GM19035 (cell line): Measurements from ENCODE around the gene RAB7B.

Source experiments
- ATAC-seq: cut with Tn5 transposase; IDR thresholded peaks from one replicate; pipeline ENCODE4 v1.9.1; 2021; ENCODE audit not compliant: unreplicated experiment

The RAB7B gene

DNA sequence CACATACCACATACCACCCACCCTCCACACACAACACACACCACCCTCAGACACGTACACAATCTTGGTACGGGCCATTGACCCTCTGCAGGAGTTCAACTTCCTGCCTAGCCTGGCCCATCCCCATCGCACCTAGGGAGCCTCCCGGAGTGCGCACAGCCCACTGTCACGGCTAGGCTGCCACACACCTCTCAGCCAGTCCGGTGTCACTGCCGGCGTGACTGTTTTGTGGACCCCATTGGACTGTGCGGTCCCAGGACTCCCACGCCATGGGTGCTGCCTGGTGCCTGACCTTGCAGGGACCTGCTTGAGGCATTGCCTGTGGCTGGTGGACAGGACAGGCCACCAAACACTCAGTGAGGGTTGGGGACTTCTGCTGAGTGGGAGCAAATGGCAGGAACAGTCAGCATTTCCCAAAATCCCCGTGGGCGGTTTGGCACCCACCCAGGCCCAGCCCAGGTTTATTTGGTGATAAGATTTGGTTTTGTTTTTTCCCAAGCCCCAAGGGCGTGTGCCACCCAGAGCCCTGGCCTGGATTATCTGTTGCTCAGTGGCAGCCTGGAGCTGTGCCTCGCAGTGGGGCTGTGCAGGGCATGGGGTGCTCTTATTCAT, 27.7 kb downstream of the RAB7B start:
- no peak for ATAC-seq

DNA sequence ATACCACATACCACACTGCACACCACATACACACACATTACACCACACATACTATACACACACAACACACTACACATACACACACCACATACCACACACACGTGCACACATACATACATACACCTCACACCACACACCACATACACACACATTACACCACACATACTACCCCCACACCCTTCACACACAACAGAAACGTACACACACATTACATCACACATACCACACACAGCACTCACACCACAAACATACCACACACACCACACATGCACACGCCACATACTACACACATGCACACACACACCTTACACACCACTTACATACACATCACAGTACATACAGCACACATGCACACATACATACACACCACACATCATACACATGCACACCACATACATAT, 28.5 kb downstream of the RAB7B start:
- no peak for ATAC-seq

DNA sequence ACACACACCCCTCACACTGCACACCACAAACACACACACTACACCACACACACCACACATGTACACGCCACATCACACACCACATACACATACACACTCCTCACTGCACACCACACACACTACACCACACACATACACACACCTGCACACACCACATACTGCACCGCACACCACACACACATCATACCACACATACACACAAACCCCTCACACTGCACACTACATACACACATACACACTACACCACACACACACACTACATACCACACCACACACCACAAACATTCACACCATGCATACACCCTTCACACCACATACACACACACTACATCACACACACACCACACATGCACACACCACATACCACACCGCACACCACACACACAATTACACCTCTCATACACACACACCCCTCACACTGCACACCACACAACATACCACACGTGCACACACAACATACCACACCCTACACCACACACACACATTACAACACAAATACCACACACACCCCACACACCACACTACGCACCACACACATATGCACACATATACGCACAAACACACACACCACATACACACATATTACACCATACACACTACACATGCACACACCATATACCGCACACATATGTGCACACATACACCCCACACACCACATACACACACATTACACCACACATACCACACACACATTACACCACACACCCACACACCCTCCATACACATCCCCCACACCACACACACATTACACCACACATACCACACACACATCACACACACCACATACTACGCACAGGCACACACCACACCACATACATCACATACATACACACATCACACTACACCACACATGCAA, 29.6 kb downstream of the RAB7B start:
- no peak for ATAC-seq

DNA sequence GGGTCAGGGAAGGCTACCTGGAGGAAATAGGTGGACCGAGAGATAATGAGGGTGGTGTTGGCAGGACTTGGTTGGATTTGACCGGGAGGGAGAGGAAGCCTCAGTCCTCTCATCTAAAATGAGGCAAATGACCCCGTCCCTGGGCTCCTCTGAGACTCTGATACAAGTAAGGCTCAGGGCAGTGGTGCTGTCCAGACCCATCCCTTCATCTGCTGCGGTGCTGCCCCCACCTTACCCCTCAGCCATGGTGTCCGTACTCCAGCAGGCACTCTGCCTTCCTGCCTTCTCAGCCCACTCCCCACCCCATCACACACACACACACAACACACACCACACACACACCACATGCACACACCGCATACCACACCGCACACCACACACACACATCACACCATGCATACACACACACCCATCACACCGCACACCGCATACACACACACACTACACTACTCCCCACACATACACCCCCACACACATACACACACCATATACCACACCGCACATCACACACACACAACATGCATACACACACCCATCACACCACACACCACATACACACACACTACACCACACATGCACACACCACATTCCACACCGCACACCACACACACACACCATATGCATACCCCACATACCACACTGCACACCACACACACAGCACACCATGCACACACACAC, 30.6 kb downstream of the RAB7B start:
- no peak for ATAC-seq

DNA sequence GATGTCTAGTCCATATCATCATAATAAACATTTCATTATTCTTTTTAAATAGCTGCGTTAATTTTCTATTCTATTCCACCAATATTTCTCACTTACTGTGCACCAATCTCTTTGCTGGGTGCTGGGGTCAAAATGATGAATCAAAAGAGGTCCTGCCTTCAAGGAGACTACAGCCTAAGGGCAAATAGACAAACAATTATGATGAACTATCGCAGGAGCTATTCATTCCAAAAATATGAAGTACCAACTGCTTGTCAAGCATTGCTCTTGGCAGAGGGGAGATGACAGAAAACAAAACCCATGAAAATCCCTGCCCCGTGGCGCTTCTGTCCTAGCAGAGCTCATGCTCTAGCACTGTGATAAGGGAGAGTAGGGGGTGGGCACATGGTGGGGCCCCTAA, 31.1 kb downstream of the RAB7B start:
- ATAC-seq, result no peak

DNA sequence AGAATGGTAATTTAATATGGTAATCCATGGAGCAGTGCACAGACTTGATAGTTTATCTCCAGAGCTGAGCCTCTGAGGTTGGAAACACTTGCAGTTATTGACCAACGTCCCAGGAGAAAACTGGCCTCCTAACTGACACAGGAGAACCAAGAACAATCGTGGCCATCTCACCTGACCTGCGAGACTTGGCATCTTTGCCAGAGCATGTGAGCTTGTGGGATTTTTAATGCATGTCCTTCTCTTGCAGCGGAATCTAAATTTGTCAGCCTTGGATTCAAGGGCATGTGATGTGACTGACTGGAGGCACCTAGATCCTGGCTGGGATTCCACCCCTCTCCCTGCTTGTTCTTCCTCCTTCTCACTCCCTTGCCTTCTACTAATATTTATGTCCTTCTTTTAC, 32.1 kb downstream of the RAB7B start:
- ATAC-seq, result no peak

DNA sequence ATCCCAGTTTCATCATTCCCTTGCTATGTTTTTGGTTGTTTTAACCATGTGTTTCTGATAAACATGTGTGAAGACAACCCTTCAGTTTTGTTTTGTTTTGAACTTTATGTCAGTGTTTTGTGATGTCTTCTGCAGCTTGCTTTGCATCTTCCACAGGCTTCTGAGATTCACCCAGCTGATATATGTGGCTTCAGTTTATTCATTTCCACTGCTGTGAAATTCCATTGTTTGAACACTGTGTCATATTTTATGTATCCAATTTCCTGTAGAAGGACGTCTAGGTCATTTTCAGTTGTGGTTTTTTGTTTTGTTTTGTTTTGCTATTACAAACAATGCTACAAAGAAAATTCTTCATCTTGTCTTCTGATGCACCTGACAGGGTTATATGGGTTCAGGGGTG, 32.7 kb downstream of the RAB7B start:
- no peak for ATAC-seq

DNA sequence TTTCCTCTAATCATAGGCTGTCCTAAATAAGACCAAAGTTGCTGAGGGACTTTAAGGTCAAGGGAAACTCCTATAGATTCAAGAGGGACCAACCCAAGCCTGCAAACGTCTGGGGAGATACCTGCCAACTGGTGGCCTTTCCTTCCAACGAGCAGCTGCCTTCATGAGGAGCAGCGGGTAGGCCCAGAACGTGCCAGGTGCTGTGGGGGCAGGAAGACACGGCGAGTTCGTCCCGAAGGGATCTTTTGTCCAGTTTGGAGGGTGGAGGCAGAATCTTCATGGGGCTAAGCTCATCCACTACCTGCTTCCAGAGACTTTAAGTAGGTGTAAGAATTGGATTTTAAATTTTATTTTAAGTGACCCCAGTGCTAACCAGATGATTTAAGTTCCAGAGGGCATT, 34.0 kb downstream of the RAB7B start:
- ATAC-seq, result no peak

DNA sequence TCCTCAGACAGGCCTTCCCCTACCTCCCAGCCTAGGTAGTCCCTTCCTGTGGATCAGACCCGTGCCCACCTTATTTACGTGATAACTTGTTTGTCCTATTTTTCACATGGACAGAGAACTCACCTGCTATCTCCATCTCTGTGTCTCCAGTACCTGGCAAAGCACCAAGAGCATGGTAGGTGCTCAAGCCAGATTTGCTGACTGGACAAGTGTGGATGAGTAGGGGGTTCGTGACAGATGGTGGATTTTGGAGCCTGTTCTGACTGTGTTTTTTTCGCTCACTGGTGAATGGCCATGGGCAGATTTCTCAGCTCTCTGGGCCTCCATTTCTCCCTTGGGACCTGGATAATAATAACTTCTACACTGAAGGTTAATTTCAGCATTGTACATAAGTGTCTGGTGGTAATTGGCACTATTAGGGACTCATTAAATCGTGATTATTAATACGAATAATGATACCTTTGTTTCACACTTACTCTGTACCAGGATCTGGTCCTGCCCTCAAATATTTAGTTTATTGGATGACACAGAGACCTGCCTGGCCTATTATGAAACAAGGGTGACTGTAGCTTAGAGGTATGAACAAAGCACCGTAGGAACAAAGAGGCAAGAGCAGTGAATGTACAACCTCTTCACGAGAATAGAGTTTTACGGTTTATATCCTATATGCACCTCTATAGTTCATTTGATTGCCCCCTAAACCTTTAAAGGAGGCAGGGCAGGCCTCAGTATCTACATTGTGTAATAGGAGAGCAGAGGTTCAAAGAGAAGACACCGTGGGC, 35.5 kb downstream of the RAB7B start:
- ATAC-seq, result no peak

DNA sequence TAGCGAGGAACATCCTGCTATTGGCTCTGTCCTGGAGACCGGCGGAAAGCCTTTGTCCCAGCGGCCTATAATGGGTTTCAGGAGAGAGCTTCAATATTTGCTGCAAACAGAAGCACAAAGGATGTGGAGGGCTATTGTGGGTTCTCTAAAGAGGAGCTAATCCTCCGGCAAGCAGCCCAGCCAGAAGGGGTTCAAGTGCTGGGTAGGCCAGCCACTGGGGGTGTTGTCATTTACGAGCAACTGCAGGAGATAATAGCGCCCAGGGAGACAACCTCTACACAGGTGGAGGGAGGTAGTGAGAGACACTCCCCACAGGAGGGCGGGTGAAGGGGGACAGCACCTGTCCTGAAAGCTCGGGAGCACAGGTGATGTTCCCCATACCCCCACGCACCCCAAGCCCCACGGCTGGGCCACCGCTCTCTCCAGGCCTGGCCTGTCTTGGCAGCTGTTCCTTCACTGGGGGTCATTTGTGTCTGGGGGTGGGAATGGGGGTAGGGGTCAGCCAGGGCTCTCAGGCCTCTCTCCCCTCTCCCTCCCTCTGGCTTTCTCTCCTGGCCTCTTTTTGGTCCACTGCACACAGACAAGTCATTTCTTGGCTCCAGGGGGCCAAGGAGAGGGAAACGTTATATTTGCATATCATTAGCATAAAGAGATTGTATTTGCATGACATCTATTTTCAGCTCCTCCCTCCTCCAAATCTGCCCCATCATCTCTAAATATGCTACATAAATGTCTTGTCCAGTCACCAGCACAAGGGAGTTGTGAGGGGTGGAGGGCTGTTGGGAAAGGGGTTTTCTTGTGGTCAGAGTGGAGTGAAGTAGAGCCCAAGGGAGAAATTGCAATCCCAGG, 37.9 kb downstream of the RAB7B start:
- no peak for ATAC-seq

DNA sequence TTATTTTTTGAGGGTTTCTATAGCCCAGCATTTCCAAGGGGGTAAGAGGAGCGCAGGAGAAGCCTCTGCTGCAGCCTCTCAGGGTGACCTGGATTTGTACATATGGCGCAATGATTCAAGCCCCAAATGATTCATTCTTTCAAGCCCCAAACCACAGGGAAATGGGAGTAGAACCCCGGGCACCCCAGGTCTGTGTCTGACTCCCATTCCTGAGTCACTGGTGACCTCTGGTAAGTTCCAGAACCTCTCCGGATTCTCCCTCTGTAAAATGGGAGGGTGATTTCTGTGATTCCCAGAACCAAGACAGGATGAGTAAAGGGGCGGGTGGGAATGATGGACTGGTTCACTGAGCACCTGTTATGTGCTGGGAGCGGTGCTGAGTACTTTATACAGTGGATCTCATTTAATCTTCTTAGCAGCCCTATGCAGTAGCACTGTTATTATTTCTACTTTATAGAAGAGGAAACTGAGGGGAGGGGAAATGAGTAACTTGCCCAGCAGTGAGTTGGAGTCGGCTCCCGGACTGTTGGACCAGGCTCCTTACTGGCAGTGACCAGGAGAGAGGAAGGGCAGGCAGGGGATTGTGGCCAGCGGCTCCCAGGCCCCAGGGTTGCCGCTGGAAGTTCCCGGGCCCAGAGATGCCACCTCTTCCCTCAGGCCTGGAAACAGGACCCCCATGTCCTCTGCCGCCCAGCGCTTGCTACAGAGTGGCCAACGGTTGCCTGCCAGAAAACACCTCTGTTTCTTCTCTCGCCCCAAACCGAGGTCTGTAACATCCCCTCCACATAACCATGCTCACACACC, 39.6 kb downstream of the RAB7B start:
- ATAC-seq, result no peak

DNA sequence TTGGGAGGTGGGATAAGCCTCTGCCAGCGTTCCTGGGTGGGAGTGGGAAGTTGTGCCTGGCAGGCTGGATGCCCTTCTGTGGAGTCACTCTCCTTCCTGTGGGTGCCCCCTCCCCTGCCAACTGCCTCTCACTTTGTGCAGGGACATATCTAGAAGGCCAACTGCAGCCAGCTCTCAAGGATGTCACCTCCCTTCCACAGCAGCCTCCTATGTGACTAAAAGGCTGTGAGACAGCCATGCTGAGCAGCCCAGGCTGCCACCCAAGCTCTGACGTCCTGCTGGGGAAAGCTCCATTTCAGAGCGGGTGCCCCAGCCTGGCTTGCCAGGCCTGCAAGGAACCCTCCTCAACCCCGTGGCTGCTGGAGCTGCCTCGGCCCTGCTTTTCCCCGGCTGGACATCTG, 40.4 kb downstream of the RAB7B start:
- no peak for ATAC-seq

DNA sequence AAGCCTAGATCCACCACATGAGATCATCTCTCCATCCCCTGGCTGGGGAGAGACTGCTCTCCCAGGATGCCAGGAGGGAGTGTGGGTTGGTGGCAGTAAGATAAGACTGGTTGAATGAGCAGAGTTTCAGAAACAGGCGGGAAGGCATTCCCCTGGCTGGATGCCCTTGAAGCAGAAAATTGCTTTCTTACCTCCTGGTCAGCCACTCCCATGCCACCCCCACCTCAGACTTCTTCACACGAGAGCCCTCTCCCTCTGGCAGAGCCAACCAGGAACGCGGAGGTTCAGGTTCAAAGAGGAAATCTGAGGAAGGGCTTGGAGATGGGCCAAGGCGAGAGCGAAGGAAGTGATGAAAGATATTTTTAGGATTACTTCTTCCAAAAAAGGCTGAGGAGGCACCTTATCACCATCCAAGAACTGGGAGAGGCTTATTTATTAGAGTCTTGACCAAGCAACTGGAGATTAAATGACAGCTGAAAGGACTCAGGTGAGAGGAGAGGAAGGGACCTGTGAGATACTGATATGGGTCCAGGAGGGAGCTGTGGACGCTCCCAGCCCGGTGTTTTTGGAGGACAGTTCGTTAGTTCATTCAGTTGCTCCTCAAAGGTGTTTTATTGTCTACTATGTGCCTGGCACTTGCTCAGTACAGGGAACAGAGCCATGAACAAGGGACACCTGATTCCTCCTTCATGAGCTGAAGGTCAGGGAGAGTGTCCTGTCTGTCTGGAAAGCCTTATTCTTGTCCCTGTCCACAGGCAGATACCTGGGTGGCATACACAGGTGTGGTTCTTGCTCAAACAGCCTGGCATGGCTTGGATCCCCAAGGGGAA, 41.0 kb downstream of the RAB7B start:
- ATAC-seq, result no peak

DNA sequence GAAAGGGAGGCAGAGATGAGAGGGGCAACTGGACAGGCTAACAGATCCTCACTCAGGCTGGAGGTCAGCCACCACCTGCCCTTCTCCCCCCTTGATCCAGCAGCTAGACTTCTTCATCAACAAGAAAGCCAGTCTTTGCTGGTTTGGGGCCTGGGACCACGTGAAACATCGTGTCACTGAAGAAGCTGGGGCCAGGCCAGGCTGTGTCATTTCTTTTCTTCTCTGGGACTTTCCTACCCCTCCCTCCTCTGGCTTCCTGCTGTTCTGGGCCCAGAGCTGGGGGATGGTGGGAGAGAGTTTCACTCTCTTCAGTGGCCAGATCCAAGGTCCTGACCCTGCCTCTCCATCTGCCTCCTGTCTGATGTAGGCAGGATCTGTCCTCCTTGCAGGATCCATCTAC, 41.8 kb downstream of the RAB7B start:
- ATAC-seq, result no peak

DNA sequence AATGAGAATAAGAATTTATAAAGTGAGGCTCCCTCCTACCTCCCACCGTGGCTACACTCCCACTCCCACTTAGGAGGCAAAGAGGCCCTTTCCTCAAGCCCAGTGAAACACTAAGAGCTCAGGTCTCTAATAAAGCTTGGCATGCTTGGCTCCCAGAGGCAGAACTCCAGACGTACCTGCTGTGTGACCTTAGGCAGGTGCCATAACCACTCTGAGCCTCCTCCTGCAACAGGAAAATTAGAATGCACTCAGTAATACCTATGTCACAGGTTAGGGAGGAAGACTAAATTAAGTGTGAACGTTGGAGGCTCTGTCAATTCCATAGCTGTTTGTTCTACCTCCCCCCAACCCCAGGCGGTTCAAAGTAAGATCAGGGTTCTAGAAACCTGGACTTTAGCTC, 43.4 kb downstream of the RAB7B start:
- no peak for ATAC-seq

DNA sequence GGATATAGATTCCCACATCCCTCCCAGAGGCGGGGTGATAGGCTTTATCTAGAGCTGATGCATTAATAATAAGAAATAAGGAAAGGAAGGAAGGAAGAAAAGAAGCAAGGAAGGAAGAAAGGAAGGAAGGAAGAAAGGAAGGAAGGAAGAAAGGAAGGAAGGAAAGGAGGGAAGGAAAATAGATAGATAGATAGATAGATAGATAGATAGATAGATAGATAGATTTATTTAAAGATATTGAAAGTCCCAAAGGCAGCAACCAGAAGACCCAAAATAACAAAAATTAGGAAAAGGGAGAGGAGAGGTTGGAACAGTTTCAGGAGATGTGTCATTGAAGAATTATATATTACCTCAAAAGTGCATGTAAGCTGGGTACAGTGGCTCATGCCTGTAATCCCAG, 47.7 kb downstream of the RAB7B start:
- ATAC-seq, result no peak

DNA sequence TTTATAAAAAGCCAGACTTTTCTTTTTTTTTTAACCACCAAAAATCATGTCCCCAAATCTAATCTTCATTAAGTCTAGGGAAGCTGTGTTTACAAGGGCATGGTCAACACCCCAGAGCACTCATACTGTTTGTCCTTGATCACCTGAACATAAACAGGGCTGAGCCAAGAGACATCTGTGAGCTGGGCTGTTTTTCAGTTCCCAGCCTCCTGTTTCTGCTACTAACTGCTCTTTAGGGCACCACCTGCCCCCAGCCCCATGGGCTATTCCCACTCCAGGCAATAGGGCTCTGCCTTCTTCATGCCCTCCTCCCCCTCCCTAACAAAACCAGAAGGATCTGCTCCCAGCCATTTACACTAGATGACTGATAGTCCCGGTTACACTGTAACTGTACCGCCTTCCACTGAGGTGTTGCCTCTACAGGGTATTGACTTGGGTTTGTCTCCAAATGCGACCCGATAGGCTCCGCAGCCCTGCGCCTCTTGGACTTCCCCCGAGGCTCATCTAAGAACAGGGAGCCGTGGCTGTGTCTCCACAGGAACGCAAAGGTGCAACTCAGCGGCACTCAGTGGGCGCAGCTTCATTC, 48.3 kb downstream of the RAB7B start:
- ATAC-seq, result no peak

DNA sequence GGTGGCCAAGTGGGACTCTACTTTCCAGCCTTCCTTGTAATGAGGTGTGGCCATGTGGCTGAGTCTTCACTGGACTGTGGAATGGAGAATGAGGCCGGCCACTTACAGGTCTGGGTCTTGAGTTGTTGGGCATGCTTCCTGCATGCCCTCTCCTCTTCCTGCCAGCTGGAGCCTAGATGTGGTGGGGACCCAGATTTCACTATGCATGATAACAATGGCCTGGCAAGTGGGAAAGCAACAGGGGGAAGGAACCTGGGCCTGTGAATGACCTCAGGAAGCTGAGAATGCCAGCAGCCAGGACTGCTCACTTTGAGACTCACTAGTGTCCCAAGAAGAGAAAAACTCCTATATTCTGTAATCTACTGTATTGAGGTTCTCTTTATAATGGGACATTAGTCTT, 51.4 kb downstream of the RAB7B start:
- ATAC-seq, result no peak
